ENCODE data around the gene SVIL. TPM values are rescaled to one million over a fixed set of nuclear protein-coding genes. Genes with fewer than 3 reads are reported as not detected.
A peak's percentile ranks its signal among the peaks of the same experiment; 100 is the strongest.

The SVIL gene
- total and polyA plus RNA-seq, 2 of the 13 experiments (the other 11 are each of a cell fraction or from before 2014, with no cell fraction given) = 3.9 to 12.1 TPM

DNA sequence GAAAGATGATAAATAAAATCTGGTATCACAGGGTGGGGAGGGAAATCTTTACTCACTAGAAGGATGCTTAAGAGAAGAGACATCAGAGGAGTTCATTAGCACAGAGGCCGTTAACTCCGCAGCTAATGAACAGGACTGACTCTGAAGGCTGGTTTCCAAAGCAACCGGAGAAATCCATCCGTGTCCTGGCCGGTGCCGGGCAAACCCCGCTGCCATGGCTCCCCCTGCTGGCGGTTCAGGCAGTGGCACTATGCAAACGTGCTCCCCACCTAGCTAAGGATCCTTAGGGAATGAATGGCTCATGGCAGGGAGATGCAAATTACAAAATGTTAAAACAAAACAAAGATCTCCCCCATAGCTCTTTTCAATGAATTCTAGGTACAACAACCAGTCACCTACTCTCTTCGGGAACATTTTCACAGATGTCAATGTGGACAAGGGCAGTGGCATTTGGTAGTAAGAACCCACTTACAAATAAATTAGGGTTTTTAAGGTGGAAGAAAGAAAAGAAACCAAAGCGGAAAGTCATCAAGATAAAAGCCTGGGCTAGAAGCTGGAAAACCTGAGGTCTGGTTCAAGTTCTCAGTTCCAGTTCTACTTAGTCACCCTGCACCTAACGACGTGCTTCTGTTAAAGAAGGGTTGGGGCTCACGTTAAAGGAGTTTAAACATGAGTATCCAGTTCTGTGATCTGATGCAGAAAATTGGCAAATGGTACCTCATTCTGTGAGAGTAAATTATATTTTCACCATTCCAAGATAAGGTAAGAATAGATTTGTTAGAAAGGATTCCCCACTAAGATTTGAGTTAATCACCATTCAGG is 138.2 kb downstream of the SVIL start:
- Histone ChIP-seq H3K9me3 (ENCODE audit: low read length) (no peaks in the 10 kb centered on the region), H3K27ac (ENCODE audit: extremely low read length, insufficient read depth, low read length) (no peak overlapping the region), H3K4me2 (ENCODE audit: low read depth, low read length) (no peak overlapping the region), H3K4me1 (ENCODE audit: insufficient read depth, low read length) (no peaks in the 10 kb centered on the region), H3K9ac (ENCODE audit: insufficient read depth, low read depth, low read length) (no peak overlapping the region), H3K79me2 (ENCODE audit: insufficient read depth, low read length) (no peaks in the 10 kb centered on the region), H4K20me1 (ENCODE audit: insufficient read depth, low read length) (no peaks in the 10 kb centered on the region), H2AFZ (ENCODE audit: low read length) (no peak overlapping the region), H3K4me3 (replicated peaks in 1 of 3; ENCODE audit: insufficient read depth in 1 of 3, low read depth in 2 of 3, low read length in 3 of 3) (no peak overlapping the region), H3K36me3 (replicated peaks in 1 of 2; ENCODE audit: control insufficient read depth in 1 of 2, insufficient read depth in 2 of 2, low read length in 2 of 2) (peaks cover 1 to 14% of the 10 kb centered on the region in 2 experiments; a peak in 2 of 5 replicates), H3K27me3 (ENCODE audit: control insufficient read depth in 1 of 2, insufficient read depth in 2 of 2, low read length in 2 of 2) (no peaks in the 10 kb centered on the region)
- DNase-seq (ENCODE audit: low spot score) = peak; percentile 49
- ChIA-PET POLR2A (no interaction called here), CTCF (ENCODE audit: low intra/inter-chr PET ratio, low total read pairs) (interaction anchor here (0.6 to 0.8 kb wide), 2 partner anchors 48 to 51 kb away, joined by 3 to 5 read pairs; no protein-coding TSS in a partner anchor)
- intact Hi-C loops (cut with micrococcal nuclease; ENCODE audit: unreplicated experiment) = loop anchor here (5.0 kb wide), 1 partner anchor 39 kb away; no protein-coding TSS in a partner anchor
- in situ Hi-C loops (cut with HindIII; ENCODE audit: extremely low pct_ligation_motif_present, low pct_unique_long_range_greater_than_20kb) = loop anchor here (5.0 kb wide), 1 partner anchor 1191 kb away; no protein-coding TSS in a partner anchor
- peak; percentile 86 for FAIRE-seq
- WGBS (ENCODE audit: low lambda C conversion rate) = 58% methylated on average over 8 of the region's 14 CpGs
- peak; percentile 98 for ATAC-seq
- no TSS peak for BruUV-seq (replicated peaks)
- TF ChIP-seq FOSL2 (CRISPR knock-in tag; IDR thresholded peaks at IDR 0.05) (0 out of 2 replicates have a peak, but pooled peaks have one; percentile 24), MIER3 (CRISPR knock-in tag; IDR thresholded peaks at IDR 0.05; ENCODE audit: borderline replicate concordance) (0 out of 2 replicates have a peak, but pooled peaks have one; percentile 34), ZNF263 (CRISPR knock-in tag; IDR thresholded peaks at IDR 0.05) (peak; percentile 73), ZNF282 (IDR thresholded peaks at IDR 0.05; ENCODE audit: partially characterized antibody) (no peak), FOXA1 (IDR thresholded peaks at IDR 0.05) (no peak), FOXA1 (CRISPR knock-in tag; IDR thresholded peaks at IDR 0.05) (peak; percentile 90), HES4 (CRISPR knock-in tag; IDR thresholded peaks at IDR 0.05; ENCODE audit: borderline replicate concordance) (no peak), BORCS8-MEF2B (CRISPR knock-in tag; IDR thresholded peaks at IDR 0.05) (0 out of 2 replicates have a peak, but pooled peaks have one; percentile 27), FIP1L1 (IDR thresholded peaks at IDR 0.05; ENCODE audit: borderline replicate concordance, insufficient read depth, low read depth, low read length) (no peak), ZNF614 (CRISPR knock-in tag; IDR thresholded peaks at IDR 0.05; ENCODE audit: borderline replicate concordance) (0 out of 2 replicates have a peak, but pooled peaks have one; percentile 36)
- TF ChIP-seq, protein P1, sequence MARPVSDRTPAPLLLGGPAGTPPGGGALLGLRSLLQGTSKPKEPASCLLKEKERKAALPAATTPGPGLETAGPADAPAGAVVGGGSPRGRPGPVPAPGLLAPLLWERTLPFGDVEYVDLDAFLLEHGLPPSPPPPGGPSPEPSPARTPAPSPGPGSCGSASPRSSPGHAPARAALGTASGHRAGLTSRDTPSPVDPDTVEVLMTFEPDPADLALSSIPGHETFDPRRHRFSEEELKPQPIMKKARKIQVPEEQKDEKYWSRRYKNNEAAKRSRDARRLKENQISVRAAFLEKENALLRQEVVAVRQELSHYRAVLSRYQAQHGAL (CRISPR knock-in tag; IDR thresholded peaks at IDR 0.05; ENCODE audit: not compliant biosample characterization) = no peak
- TF ChIP-seq, protein P2, sequence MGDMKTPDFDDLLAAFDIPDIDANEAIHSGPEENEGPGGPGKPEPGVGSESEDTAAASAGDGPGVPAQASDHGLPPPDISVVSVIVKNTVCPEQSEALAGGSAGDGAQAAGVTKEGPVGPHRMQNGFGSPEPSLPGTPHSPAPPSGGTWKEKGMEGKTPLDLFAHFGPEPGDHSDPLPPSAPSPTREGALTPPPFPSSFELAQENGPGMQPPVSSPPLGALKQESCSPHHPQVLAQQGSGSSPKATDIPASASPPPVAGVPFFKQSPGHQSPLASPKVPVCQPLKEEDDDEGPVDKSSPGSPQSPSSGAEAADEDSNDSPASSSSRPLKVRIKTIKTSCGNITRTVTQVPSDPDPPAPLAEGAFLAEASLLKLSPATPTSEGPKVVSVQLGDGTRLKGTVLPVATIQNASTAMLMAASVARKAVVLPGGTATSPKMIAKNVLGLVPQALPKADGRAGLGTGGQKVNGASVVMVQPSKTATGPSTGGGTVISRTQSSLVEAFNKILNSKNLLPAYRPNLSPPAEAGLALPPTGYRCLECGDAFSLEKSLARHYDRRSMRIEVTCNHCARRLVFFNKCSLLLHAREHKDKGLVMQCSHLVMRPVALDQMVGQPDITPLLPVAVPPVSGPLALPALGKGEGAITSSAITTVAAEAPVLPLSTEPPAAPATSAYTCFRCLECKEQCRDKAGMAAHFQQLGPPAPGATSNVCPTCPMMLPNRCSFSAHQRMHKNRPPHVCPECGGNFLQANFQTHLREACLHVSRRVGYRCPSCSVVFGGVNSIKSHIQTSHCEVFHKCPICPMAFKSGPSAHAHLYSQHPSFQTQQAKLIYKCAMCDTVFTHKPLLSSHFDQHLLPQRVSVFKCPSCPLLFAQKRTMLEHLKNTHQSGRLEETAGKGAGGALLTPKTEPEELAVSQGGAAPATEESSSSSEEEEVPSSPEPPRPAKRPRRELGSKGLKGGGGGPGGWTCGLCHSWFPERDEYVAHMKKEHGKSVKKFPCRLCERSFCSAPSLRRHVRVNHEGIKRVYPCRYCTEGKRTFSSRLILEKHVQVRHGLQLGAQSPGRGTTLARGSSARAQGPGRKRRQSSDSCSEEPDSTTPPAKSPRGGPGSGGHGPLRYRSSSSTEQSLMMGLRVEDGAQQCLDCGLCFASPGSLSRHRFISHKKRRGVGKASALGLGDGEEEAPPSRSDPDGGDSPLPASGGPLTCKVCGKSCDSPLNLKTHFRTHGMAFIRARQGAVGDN (CRISPR knock-in tag; IDR thresholded peaks at IDR 0.05) = peak; percentile 40
- TF ChIP-seq, protein P3, sequence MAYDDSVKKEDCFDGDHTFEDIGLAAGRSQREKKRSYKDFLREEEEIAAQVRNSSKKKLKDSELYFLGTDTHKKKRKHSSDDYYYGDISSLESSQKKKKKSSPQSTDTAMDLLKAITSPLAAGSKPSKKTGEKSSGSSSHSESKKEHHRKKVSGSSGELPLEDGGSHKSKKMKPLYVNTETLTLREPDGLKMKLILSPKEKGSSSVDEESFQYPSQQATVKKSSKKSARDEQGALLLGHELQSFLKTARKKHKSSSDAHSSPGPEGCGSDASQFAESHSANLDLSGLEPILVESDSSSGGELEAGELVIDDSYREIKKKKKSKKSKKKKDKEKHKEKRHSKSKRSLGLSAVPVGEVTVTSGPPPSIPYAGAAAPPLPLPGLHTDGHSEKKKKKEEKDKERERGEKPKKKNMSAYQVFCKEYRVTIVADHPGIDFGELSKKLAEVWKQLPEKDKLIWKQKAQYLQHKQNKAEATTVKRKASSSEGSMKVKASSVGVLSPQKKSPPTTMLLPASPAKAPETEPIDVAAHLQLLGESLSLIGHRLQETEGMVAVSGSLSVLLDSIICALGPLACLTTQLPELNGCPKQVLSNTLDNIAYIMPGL (CRISPR knock-in tag; IDR thresholded peaks at IDR 0.05; ENCODE audit: borderline replicate concordance in 1 of 2, low read depth in 1 of 2) = 0 out of 4 replicates have a peak, but pooled peaks of 1 of the 2 experiments have one; percentile 25
